PFSK-1 (cell line): Measurements from ENCODE around the gene WTAP.

Experiments
- FOXP2 ChIP-seq: optimal IDR thresholded peaks from 2 replicates; pipeline ENCODE3; 2011; ENCODE audit warnings: borderline replicate concordance, control low read depth, inconsistent platforms; ENCODE audit not compliant: insufficient read depth; ENCODE audit errors: extremely low read length, extremely low read depth
- POLR2AphosphoS5 ChIP-seq: IDR thresholded peaks from 2 replicates; pipeline ENCODE4 v1.6.1; 2012; ENCODE audit warnings: low read depth, mild to moderate bottlenecking, control low read depth, low read length, moderate library complexity
- REST ChIP-seq, 2 experiments: IDR thresholded peaks; 2 replicates each; pipeline versions ENCODE4 v1.6.1 to v1.8.0; 2011 to 2012; ENCODE audit warnings: low read depth in 2 of 2, low read length in 2 of 2, control low read depth in 1 of 2, inconsistent platforms in 1 of 2, mild to moderate bottlenecking in 1 of 2, moderate library complexity in 1 of 2; ENCODE audit not compliant: insufficient read depth in 1 of 2
- SIN3A ChIP-seq: IDR thresholded peaks from 2 replicates; pipeline ENCODE4 v1.6.1; 2012; ENCODE audit warnings: mild to moderate bottlenecking, low read length, moderate library complexity, borderline replicate concordance; ENCODE audit not compliant: insufficient read depth
- TAF1 ChIP-seq: IDR thresholded peaks from 2 replicates; pipeline ENCODE4 v1.6.1; 2012; ENCODE audit warnings: low read length, control low read depth, borderline replicate concordance; ENCODE audit not compliant: insufficient read depth

WTAP gene

GRCh38 chr6:159769470-159769869, 42.2 kb downstream of the WTAP start:
- TF ChIP-seq POLR2AphosphoS5 = no peak
- no peak for TF ChIP-seq SIN3A
- no peak for TF ChIP-seq FOXP2
- TF ChIP-seq REST (IDR thresholded peaks at IDR 0.05; ENCODE audit: insufficient read depth in 1 of 2, low read depth in 2 of 2, low read length in 2 of 2) = no peak
- no peak for TF ChIP-seq TAF1

GRCh38 chr6:159772196-159772595, 44.9 kb downstream of the WTAP start:
- no peak for TF ChIP-seq FOXP2
- TF ChIP-seq SIN3A = no peak
- TF ChIP-seq REST (IDR thresholded peaks at IDR 0.05; ENCODE audit: insufficient read depth in 1 of 2, low read depth in 2 of 2, low read length in 2 of 2) = no peak
- no peak for TF ChIP-seq POLR2AphosphoS5
- TF ChIP-seq TAF1 = no peak

- TF ChIP-seq TAF1 (no peak), SIN3A (no peak), POLR2AphosphoS5 (no peak; the same call in 1 of the 2 replicates), FOXP2 (no peak), REST (IDR thresholded peaks at IDR 0.05; ENCODE audit: insufficient read depth in 1 of 2, low read depth in 2 of 2, low read length in 2 of 2) (no peak)
Measured at GRCh38 chr6:159777240-159777904, 50.1 kb downstream of the WTAP start.

- no peak for TF ChIP-seq TAF1
- no peak for TF ChIP-seq REST (IDR thresholded peaks at IDR 0.05; ENCODE audit: insufficient read depth in 1 of 2, low read depth in 2 of 2, low read length in 2 of 2)
- TF ChIP-seq FOXP2 = no peak
- no peak for TF ChIP-seq SIN3A
- TF ChIP-seq POLR2AphosphoS5 = no peak
Measured at GRCh38 chr6:159778131-159778530, 50.8 kb downstream of the WTAP start.
